Central memory CD8-positive, alpha-beta T cell (primary cell): ENCODE results near the gene UNC5A.
A peak's percentile ranks its signal among the peaks of the same experiment; 100 is the strongest.

ENCODE experiments used
- ATAC-seq: fragments of 150-1000 bp; cut with Tn5 transposase; replicated peaks from 2 replicates; pipeline ENCODE4 v1.10.0; 2022; ENCODE audit warnings: mild to moderate bottlenecking, moderate FRiP score, moderate number of reproducible peaks; ENCODE audit not compliant: poor library complexity, severe bottlenecking; ENCODE audit errors: extremely low read depth
- DNase-seq, 2 donors: peaks; one replicate each; pipeline ENCODE4 v3.0.0; 2021; ENCODE audit warnings: low spot score in 2 of 2
- H3K27ac Mint-ChIP-seq: one replicate; pipeline ENCODE4 v1.8.0; 2022; ENCODE audit warnings: low read depth, mild to moderate bottlenecking, moderate library complexity, mixed read lengths
- H3K27me3 Mint-ChIP-seq: one replicate; pipeline ENCODE4 v1.8.0; 2022; ENCODE audit warnings: mixed read lengths
- H3K36me3 Mint-ChIP-seq: one replicate; pipeline ENCODE4 v1.8.0; 2022; ENCODE audit warnings: mild to moderate bottlenecking, moderate library complexity, mixed read lengths; ENCODE audit not compliant: insufficient read depth
- H3K4me1 Mint-ChIP-seq: one replicate; pipeline ENCODE4 v1.8.0; 2022; ENCODE audit warnings: mixed read lengths
- H3K4me3 Mint-ChIP-seq: one replicate; pipeline ENCODE4 v1.8.0; 2022; ENCODE audit warnings: mild to moderate bottlenecking, moderate library complexity, mixed read lengths
- H3K9me3 Mint-ChIP-seq: one replicate; pipeline ENCODE4 v1.8.0; 2022; ENCODE audit warnings: mixed read lengths

UNC5A gene

DNA sequence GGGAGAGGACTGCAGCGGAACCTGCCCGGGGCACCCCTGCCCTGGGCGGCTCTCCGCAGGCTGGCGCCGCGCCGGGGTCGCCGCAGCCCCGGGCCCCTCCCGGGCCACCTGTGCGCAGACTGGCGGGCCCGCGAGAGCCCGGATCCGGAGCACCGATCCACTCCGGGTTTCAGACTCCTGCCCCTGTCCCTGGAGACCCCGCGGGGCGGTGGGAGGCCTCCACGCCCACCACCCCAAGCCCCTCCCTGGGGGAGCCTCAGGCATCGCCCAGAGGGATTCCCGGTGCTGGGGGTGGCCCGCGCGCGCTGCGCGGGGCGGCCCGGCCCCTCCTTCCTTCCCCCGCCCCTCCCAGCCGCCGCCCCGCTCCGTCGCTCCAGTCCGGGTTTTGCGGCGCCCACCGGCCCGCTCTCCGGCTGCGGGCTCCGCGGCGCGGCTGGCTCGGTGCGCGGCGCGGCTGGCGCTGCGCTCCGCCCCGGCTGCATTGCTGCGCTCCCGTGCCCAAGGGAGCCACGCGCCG is at the start of gene UNC5A:
Gene UNC5A, plus strand, starts transcription at position 479 of the 517 bp plus-strand sequence. CDS start 192 bp downstream, outside the sequence.
- peaks cover 17% of the 10 kb centered on the region for H3K4me1 Mint-ChIP-seq
- no peak within 1 kb of the TSS for H3K27ac Mint-ChIP-seq
- peaks cover 92% of the 10 kb centered on the region for H3K27me3 Mint-ChIP-seq
- peaks cover 2% of the 10 kb centered on the region for H3K36me3 Mint-ChIP-seq
- peak within 1 kb of the TSS; percentile 74 for H3K4me3 Mint-ChIP-seq
- DNase-seq (peak in 1 of 2 donors; percentile 25), ATAC-seq (peak; percentile 35)
- H3K9me3 Mint-ChIP-seq: no peaks in the 10 kb centered on the region

GRCh38 chr5:176761755-176762154 is 48.6 kb upstream of the UNC5A start:
- Mint-ChIP-seq H3K27ac (no peak overlapping the region), H3K4me3 (no peak overlapping the region), H3K9me3 (peaks cover 6% of the 10 kb centered on the region), H3K27me3 (peaks cover 72% of the 10 kb centered on the region), H3K36me3 (peaks cover 3% of the 10 kb centered on the region), H3K4me1 (no peaks in the 10 kb centered on the region)
- DNase-seq (no peak), ATAC-seq (no peak)

GRCh38 chr5:176762489-176762888 is 47.9 kb upstream of the UNC5A start:
- H3K27me3 Mint-ChIP-seq: peaks cover 73% of the 10 kb centered on the region

GRCh38 chr5:176765687-176766086 is 44.7 kb upstream of the UNC5A start:
- Mint-ChIP-seq H3K27ac (no peak overlapping the region), H3K36me3 (no peaks in the 10 kb centered on the region), H3K27me3 (peaks cover 79% of the 10 kb centered on the region), H3K4me1 (no peaks in the 10 kb centered on the region), H3K4me3 (no peak overlapping the region), H3K9me3 (peaks cover 6% of the 10 kb centered on the region)
- ATAC-seq (no peak), DNase-seq (no peak)

More at GRCh38 chr5:176762489-176762888, 47.9 kb upstream of the UNC5A start:
- no peaks in the 10 kb centered on the region for H3K4me1 Mint-ChIP-seq
- DNase-seq (no peak), ATAC-seq (no peak)
- no peak overlapping the region for H3K4me3 Mint-ChIP-seq
- peaks cover 3% of the 10 kb centered on the region for H3K36me3 Mint-ChIP-seq
- no peak overlapping the region for H3K27ac Mint-ChIP-seq
- H3K9me3 Mint-ChIP-seq: peaks cover 6% of the 10 kb centered on the region

- Mint-ChIP-seq H3K36me3 (no peaks in the 10 kb centered on the region), H3K4me1 (no peaks in the 10 kb centered on the region), H3K27me3 (peaks cover 75% of the 10 kb centered on the region), H3K27ac (no peak overlapping the region), H3K9me3 (peaks cover 6% of the 10 kb centered on the region), H3K4me3 (no peak overlapping the region)
- ATAC-seq (no peak), DNase-seq (peak in 1 of 2 donors; percentile 3)
Measured at GRCh38 chr5:176768174-176768970, 42.0 kb upstream of the UNC5A start.

- Mint-ChIP-seq H3K9me3 (peaks cover 6% of the 10 kb centered on the region), H3K27me3 (peaks cover 69% of the 10 kb centered on the region), H3K27ac (no peak overlapping the region), H3K4me1 (no peaks in the 10 kb centered on the region), H3K4me3 (no peak overlapping the region), H3K36me3 (no peaks in the 10 kb centered on the region)
- ATAC-seq (no peak), DNase-seq (peak in 1 of 2 donors; percentile 2)
Measured at GRCh38 chr5:176769911-176770310, 40.4 kb upstream of the UNC5A start.

GRCh38 chr5:176770431-176770830 is 39.9 kb upstream of the UNC5A start:
- no peak overlapping the region for H3K4me3 Mint-ChIP-seq
- no peak overlapping the region for H3K27ac Mint-ChIP-seq
- H3K27me3 Mint-ChIP-seq: peaks cover 69% of the 10 kb centered on the region
- no peak for DNase-seq
- H3K9me3 Mint-ChIP-seq: peaks cover 6% of the 10 kb centered on the region
- no peaks in the 10 kb centered on the region for H3K36me3 Mint-ChIP-seq
- no peak for ATAC-seq
- H3K4me1 Mint-ChIP-seq: no peaks in the 10 kb centered on the region

DNA sequence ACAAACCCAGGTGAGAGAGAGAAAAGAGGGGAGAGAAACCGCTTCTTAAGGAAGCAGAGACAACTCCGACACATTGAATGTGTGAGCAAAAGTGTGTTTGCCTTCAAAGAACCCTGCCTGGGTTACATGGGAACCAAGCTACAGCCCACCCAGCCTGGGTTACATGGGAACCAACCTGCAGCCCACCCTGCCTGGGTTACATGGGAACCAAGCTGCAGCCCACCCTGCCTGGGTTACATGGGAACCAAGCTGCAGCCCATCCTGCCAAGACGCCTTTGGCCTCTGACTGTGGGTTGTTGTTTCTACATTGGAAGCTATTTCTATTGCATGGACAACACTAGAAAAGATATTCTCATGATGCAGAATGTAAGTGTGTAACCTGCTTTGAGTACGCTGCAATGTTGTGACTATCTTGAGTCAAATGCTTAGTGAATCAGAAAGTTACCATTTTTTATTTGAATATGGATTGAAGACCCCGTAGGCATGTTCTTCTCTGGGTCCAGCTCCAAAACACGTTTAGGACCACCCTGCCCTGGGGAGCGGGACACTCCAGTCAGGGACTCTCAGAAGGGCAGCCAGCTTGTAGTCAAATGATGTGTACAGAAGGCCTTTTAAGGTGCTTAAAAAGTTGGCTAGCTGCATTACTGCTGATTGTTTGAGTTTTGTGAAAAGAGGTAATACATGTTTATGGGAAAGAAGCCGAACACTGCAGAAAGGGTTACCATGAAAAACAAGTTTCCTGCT is 39.1 kb upstream of the UNC5A start:
- H3K9me3 Mint-ChIP-seq: no peaks in the 10 kb centered on the region
- H3K36me3 Mint-ChIP-seq: no peaks in the 10 kb centered on the region
- ATAC-seq (no peak), DNase-seq (peak in 1 of 2 donors; percentile 2)
- H3K27ac Mint-ChIP-seq: no peak overlapping the region
- peaks cover 69% of the 10 kb centered on the region for H3K27me3 Mint-ChIP-seq
- H3K4me3 Mint-ChIP-seq: no peak overlapping the region
- H3K4me1 Mint-ChIP-seq: no peaks in the 10 kb centered on the region

- H3K27me3 Mint-ChIP-seq: peaks cover 76% of the 10 kb centered on the region
- no peaks in the 10 kb centered on the region for H3K9me3 Mint-ChIP-seq
- ATAC-seq (no peak), DNase-seq (no peak)
- H3K4me1 Mint-ChIP-seq: no peaks in the 10 kb centered on the region
- no peaks in the 10 kb centered on the region for H3K36me3 Mint-ChIP-seq
- H3K27ac Mint-ChIP-seq: no peak overlapping the region
- H3K4me3 Mint-ChIP-seq: no peak overlapping the region
Measured at GRCh38 chr5:176772271-176773210, 37.8 kb upstream of the UNC5A start.

DNA sequence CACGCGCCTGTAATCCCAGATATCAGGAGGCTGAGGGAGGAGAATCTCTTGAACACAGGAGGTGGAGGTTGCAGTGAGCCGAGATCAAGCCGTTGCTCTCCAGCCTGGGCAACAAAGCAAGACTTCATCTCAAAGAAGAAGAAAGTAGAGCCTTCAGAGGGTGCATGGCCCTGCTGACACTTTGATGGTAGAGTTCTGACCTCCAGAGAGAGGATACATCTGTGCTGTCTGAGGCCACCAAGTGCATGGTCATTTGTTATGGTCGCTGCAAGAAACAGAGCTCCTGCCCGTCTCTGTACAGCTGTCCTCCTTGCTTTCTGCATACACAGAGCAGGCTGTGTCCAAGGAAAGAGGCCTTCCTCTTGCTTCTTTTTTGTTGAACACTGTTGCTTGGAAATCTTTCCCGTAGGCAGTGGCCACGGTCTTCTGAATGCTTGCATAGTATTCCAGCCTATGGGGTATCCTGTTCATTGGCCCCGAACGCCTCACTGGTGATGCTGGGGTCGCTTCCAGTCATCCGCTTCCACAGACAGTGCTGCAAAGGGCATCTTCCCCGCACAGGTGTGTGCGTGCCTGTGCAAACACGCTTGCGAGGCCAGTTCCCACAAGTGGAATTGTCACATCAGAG is 36.8 kb upstream of the UNC5A start:
- no peaks in the 10 kb centered on the region for H3K36me3 Mint-ChIP-seq
- H3K4me3 Mint-ChIP-seq: no peak overlapping the region
- DNase-seq (peak in 1 of 2 donors; percentile 10), ATAC-seq (no peak)
- H3K4me1 Mint-ChIP-seq: no peaks in the 10 kb centered on the region
- H3K27ac Mint-ChIP-seq: no peak overlapping the region
- H3K9me3 Mint-ChIP-seq: no peaks in the 10 kb centered on the region
- peaks cover 71% of the 10 kb centered on the region for H3K27me3 Mint-ChIP-seq

GRCh38 chr5:176774216-176775171 is 35.9 kb upstream of the UNC5A start:
- peaks cover 71% of the 10 kb centered on the region for H3K27me3 Mint-ChIP-seq
- no peaks in the 10 kb centered on the region for H3K36me3 Mint-ChIP-seq
- DNase-seq: peak in 1 of 2 donors; percentile 10
- ATAC-seq: no peak
- H3K4me1 Mint-ChIP-seq: no peaks in the 10 kb centered on the region
- H3K4me3 Mint-ChIP-seq: no peak overlapping the region
- H3K9me3 Mint-ChIP-seq: no peaks in the 10 kb centered on the region
- no peak overlapping the region for H3K27ac Mint-ChIP-seq
